HUES6 (cell line): ENCODE results near the gene XYLT1.

ENCODE experiments used
- H3K27ac ChIP-seq: 2 replicates; pipeline ENCODE4 v1.7.0; 2013; ENCODE audit warnings: low read depth, mild to moderate bottlenecking, low read length, inconsistent platforms
- H3K27me3 ChIP-seq: 2 replicates; pipeline ENCODE4 v1.6.1; 2013; ENCODE audit warnings: low read length; ENCODE audit not compliant: control insufficient read depth, insufficient read depth
- H3K36me3 ChIP-seq: 2 replicates; pipeline ENCODE4 v1.6.1; 2013; ENCODE audit warnings: low read length; ENCODE audit not compliant: control insufficient read depth, insufficient read depth
- H3K4me1 ChIP-seq: 2 replicates; pipeline ENCODE4 v1.6.1; 2013; ENCODE audit warnings: low read length; ENCODE audit not compliant: control insufficient read depth, insufficient read depth
- H3K4me3 ChIP-seq: 2 replicates; pipeline ENCODE4 v1.5.1; 2013; ENCODE audit warnings: low read depth, low read length
- H3K9ac ChIP-seq: one replicate; pipeline ENCODE4 v1.6.1; 2013; ENCODE audit warnings: mild to moderate bottlenecking, low read length
- H3K9me3 ChIP-seq: 2 replicates; pipeline ENCODE4 v1.6.1; 2013; ENCODE audit warnings: low read depth, low read length; ENCODE audit not compliant: control insufficient read depth, insufficient read depth

The XYLT1 gene

GRCh38 chr16:17067882-17068281 lies 402.9 kb downstream of the XYLT1 start:
- Histone ChIP-seq H3K9me3 (no peaks in the 10 kb centered on the region), H3K4me3 (no peak overlapping the region), H3K4me1 (peaks cover 4% of the 10 kb centered on the region; the same call in 1 of the 2 replicates), H3K9ac (no peak overlapping the region), H3K36me3 (no peaks in the 10 kb centered on the region), H3K27ac (no peak overlapping the region), H3K27me3 (no peaks in the 10 kb centered on the region)

DNA sequence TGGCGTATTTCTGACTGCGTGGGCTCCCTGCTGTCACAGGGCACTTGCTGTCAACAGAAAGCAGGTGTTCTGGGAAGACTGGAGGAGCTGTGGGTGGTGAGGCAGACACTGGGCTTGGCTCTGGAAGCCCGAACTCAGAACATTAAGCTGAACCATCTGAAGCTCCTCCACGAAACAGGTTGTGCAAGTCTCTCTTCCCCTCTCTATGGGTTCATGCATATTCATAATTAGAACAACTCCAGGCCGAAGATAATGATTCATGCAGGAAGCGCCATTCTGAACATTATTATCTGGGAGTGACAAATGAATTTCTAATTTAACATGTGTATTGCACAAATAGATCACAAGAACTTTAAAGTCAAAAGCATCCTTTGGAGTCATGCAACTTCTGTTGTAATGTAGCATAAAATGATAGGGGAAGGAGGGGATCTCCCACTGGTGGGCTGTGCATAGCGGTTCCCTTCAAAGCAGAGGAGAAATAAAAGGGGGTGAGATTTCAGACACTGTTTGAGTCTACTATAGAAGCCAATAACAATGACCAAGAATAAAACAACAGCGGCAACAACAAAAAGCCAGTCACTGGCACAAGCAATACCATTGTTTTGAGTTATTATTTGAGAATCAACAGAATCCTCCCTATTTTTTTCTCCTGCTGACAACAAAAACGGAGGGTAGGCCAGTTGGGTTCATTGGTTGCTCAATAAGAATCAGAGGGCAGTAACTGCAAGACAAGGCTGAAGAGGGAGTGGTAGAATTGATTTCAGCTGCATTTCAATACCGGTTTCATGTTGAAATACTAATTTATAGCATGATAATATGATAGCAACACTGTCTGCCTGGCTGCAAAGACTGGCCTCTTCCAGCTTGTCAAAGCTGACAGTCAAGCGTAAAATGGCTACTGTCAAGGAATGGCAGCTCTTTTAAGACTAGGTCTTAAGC lies 407.3 kb downstream of the XYLT1 start:
- Histone ChIP-seq H3K9me3 (no peaks in the 10 kb centered on the region), H3K4me1 (no peaks in the 10 kb centered on the region), H3K4me3 (no peak overlapping the region), H3K27ac (no peak overlapping the region), H3K27me3 (no peaks in the 10 kb centered on the region), H3K36me3 (no peaks in the 10 kb centered on the region), H3K9ac (no peak overlapping the region)

DNA sequence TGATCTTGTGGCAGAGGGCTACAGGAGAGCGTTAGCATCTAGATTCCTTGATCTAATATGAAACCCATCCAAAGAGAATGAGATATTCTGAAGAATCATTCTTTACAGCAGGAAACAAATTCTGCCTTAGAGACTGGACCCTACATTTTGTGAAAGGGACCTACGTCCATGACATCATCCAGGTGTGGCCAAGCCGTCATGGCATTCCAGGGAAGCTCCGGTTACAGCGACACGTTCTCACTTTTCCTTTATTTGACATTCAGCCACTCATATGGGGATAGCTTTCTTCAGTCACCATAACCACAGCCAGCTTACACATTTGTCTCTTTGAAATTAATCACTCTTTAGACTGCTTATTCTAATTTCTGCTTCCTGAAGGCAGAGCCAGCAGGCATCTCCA lies 408.1 kb downstream of the XYLT1 start:
- Histone ChIP-seq H3K9me3 (no peaks in the 10 kb centered on the region), H3K4me1 (no peaks in the 10 kb centered on the region), H3K27ac (no peak overlapping the region), H3K27me3 (no peaks in the 10 kb centered on the region), H3K9ac (no peak overlapping the region), H3K4me3 (no peak overlapping the region), H3K36me3 (no peaks in the 10 kb centered on the region)

GRCh38 chr16:17061326-17061725 lies 409.4 kb downstream of the XYLT1 start:
- Histone ChIP-seq H3K4me3 (no peak overlapping the region), H3K27ac (no peak overlapping the region), H3K9me3 (no peaks in the 10 kb centered on the region), H3K9ac (no peak overlapping the region), H3K4me1 (no peaks in the 10 kb centered on the region), H3K36me3 (no peaks in the 10 kb centered on the region), H3K27me3 (no peaks in the 10 kb centered on the region)

DNA sequence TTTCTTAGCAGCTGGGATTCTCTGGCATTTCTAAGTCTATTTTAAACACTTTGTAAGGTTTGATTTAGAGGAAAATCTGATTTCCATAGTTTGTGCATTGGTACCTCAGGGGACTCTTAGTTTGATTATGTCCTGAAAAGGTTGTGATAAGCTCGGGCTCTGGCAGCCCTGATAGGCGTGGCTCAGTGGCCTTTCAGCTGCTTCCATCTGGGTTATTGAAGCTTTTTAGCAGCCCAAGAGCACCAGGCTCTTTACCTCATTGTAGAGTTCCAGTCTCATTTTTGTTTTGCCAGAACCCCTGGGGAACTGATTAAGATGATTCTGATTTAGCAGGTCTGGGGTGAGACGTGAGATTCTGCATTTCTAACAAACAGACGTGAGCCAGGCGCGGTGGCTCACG lies 412.3 kb downstream of the XYLT1 start:
- Histone ChIP-seq H3K27me3 (no peaks in the 10 kb centered on the region), H3K4me3 (no peak overlapping the region), H3K27ac (no peak overlapping the region), H3K36me3 (no peaks in the 10 kb centered on the region), H3K4me1 (no peaks in the 10 kb centered on the region), H3K9me3 (no peaks in the 10 kb centered on the region), H3K9ac (no peak overlapping the region)

GRCh38 chr16:17056666-17057065 lies 414.1 kb downstream of the XYLT1 start:
- no peaks in the 10 kb centered on the region for H3K27me3 ChIP-seq
- H3K9ac ChIP-seq, result no peak overlapping the region
- no peak overlapping the region for H3K27ac ChIP-seq
- no peak overlapping the region for H3K4me3 ChIP-seq
- H3K4me1 ChIP-seq, result no peaks in the 10 kb centered on the region
- H3K36me3 ChIP-seq, result no peaks in the 10 kb centered on the region
- no peaks in the 10 kb centered on the region for H3K9me3 ChIP-seq

- H3K27me3 ChIP-seq, result no peaks in the 10 kb centered on the region
- H3K4me3 ChIP-seq, result no peak overlapping the region
- no peak overlapping the region for H3K27ac ChIP-seq
- no peak overlapping the region for H3K9ac ChIP-seq
- no peaks in the 10 kb centered on the region for H3K36me3 ChIP-seq
- H3K9me3 ChIP-seq, result peaks cover 4% of the 10 kb centered on the region; the same call in 1 of the 2 replicates
- no peaks in the 10 kb centered on the region for H3K4me1 ChIP-seq
Measured at GRCh38 chr16:17053536-17054160, 417.1 kb downstream of the XYLT1 start.
